ENCODE measurements around the gene EXTL1.

The EXTL1 gene

GRCh38 chr1:26072305-26072704 is 50.7 kb downstream of the EXTL1 start:
- no peaks in the 10 kb centered on the region for H3K9me3 ChIP-seq (ENCODE audit: control insufficient read depth, insufficient read depth, low read length)
- H3K4me1 ChIP-seq (ENCODE audit: insufficient read depth, low read length), result peaks cover 1% of the 10 kb centered on the region; the same call in 1 of the 2 replicates
- no peak overlapping the region for H3K9ac ChIP-seq (ENCODE audit: low read depth, low read length)
- no peaks in the 10 kb centered on the region for H3K36me3 ChIP-seq (ENCODE audit: insufficient read depth, low read length)

GRCh38 chr1:26075421-26076144 is 54.0 kb downstream of the EXTL1 start:
- Histone ChIP-seq H3K36me3 (ENCODE audit: insufficient read depth, low read length) (no peaks in the 10 kb centered on the region), H3K9ac (ENCODE audit: low read depth, low read length) (no peak overlapping the region), H3K4me1 (ENCODE audit: insufficient read depth, low read length) (peaks cover 7% of the 10 kb centered on the region; the same call in 1 of the 2 replicates), H3K9me3 (ENCODE audit: control insufficient read depth, insufficient read depth, low read length) (no peaks in the 10 kb centered on the region)

- Histone ChIP-seq H3K9me3 (ENCODE audit: control insufficient read depth, insufficient read depth, low read length) (no peaks in the 10 kb centered on the region), H3K36me3 (ENCODE audit: insufficient read depth, low read length) (no peaks in the 10 kb centered on the region), H3K4me1 (ENCODE audit: insufficient read depth, low read length) (peaks cover 11% of the 10 kb centered on the region)
Observed at GRCh38 chr1:26077524-26077923, 55.9 kb downstream of the EXTL1 start.

GRCh38 chr1:26078286-26079177 is 57.0 kb downstream of the EXTL1 start:
- Histone ChIP-seq H3K9me3 (ENCODE audit: control insufficient read depth, insufficient read depth, low read length) (no peaks in the 10 kb centered on the region), H3K9ac (ENCODE audit: low read depth, low read length) (no peak overlapping the region), H3K36me3 (ENCODE audit: insufficient read depth, low read length) (no peaks in the 10 kb centered on the region), H3K4me1 (ENCODE audit: insufficient read depth, low read length) (peaks cover 11% of the 10 kb centered on the region)

More at GRCh38 chr1:26077524-26077923, 55.9 kb downstream of the EXTL1 start:
- no peak overlapping the region for H3K9ac ChIP-seq (ENCODE audit: low read depth, low read length)

DNA sequence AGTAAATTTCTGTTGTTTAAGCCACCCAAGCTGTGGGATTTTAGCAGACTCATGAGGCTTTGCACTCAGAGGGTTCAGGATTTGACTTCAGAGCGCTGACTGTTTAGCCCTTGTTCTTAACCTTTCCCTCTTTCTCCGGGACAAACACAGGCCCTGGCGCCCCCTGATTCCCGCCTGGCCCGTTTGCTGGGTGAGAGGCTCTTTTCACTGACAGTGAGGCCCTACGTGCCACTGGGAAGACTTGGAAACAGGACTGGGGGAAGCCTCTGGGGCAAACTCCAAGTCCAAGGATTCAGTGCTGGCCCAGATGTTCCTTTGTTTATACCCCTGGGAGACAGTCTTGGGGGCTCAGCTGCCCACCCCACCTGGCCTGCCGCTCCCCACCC is 57.6 kb downstream of the EXTL1 start:
- Histone ChIP-seq H3K4me1 (ENCODE audit: insufficient read depth, low read length) (peaks cover 11% of the 10 kb centered on the region), H3K9ac (ENCODE audit: low read depth, low read length) (no peak overlapping the region), H3K36me3 (ENCODE audit: insufficient read depth, low read length) (no peaks in the 10 kb centered on the region), H3K9me3 (ENCODE audit: control insufficient read depth, insufficient read depth, low read length) (no peaks in the 10 kb centered on the region)

DNA sequence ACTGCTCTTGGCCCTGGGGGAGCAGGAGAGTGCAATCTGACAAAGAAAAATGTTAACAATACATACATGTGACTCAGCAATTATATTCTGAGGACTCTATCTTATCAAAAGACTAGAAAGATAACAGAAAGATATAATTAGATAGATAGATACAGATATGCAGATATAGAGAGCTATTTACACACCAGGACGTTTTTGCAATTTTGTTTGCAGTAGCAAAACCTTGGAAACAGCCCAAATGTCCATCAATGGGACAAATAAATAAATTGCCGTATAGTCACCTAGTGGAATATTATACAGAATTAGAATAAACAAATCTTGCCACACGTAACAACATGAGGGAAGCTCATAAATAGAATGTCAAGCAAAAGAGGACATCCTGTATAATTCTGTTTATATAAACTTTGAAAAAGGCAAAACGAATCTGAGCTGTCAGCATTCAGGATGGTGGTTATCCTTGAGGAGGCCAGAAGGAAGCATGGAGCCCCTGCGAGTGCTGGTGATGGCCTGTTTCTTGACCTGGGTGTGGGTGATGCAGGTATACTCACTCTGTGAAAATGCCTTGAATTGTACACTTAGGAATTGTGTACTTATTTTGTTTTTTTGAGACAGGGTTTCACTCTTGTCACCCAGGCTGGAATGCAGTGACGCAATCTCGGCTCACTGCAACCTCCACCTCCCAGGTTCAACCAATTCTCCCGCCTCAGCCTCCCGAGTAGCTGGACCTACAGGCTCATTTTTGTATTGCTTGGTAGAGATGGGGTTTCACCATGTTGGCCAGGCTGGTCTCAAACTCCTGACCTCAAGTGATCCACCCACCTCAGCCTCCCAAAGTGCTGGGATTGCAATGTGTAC is 58.6 kb downstream of the EXTL1 start:
- Histone ChIP-seq H3K4me1 (ENCODE audit: insufficient read depth, low read length) (peaks cover 11% of the 10 kb centered on the region), H3K36me3 (ENCODE audit: insufficient read depth, low read length) (no peaks in the 10 kb centered on the region), H3K9me3 (ENCODE audit: control insufficient read depth, insufficient read depth, low read length) (no peaks in the 10 kb centered on the region), H3K9ac (ENCODE audit: low read depth, low read length) (no peak overlapping the region)

DNA sequence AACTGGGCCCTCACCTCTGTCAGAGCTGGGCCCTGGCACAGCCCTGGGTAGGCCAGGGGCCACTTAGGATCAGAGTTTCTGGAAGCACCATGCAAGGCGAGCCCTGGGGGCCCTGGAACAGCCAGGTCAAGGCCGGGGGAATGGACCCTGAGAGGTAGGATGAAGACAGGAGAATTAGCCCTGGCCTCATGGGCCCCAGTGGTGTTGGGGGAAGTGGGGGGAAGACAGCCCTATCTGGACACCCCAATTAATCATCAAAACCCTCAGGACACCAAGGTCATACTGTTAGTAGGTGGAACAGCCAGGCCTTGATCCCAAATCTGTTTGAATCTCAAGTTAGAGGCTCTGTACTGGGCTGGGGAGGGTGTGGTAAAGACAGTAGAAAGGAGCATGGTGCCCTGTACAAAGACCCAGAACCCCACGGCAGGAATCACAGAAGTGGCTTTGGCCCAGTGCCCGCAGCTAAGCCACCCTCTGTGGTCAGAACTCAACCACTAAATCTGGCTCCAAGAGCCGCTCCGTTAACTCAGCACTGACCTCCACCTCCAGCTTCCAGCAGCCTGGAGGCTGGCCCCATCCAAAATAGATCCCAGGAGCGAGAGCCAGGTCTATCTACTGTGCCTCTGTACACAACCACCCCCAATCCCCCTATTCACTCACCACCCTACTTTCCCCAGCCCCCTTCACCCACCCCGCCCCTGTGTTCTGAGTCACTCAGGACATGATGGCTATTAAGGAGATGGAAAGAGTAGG is 59.9 kb downstream of the EXTL1 start:
- Histone ChIP-seq H3K36me3 (ENCODE audit: insufficient read depth, low read length) (no peaks in the 10 kb centered on the region), H3K4me1 (ENCODE audit: insufficient read depth, low read length) (peaks cover 11% of the 10 kb centered on the region), H3K9ac (ENCODE audit: low read depth, low read length) (no peak overlapping the region), H3K9me3 (ENCODE audit: control insufficient read depth, insufficient read depth, low read length) (no peaks in the 10 kb centered on the region)

- Histone ChIP-seq H3K9ac (ENCODE audit: low read depth, low read length) (no peak overlapping the region), H3K9me3 (ENCODE audit: control insufficient read depth, insufficient read depth, low read length) (no peaks in the 10 kb centered on the region), H3K4me1 (ENCODE audit: insufficient read depth, low read length) (peaks cover 11% of the 10 kb centered on the region), H3K36me3 (ENCODE audit: insufficient read depth, low read length) (no peaks in the 10 kb centered on the region)
Observed at GRCh38 chr1:26082020-26082350, 60.4 kb downstream of the EXTL1 start.

DNA sequence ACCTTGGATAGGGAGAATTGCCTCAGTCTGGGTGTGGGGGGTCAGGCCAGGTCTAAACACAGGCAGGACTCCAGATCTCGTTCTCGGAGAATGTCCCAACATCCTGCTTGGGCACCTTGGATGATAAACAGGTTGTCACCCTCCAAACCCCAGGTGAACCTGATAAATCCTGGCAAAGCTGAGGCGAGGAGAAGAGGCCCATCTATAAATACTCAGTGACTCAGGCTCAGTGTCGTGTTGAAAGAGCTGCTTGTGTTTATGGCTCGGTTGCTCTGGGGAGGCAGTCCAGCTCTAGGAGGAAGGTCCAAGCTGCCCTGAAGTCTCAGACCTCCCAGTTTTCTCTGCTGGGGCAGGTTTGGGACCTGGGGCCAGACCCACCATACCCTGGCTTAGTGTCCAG is 61.6 kb downstream of the EXTL1 start:
- Histone ChIP-seq H3K9ac (ENCODE audit: low read depth, low read length) (no peak overlapping the region), H3K4me1 (ENCODE audit: insufficient read depth, low read length) (peaks cover 11% of the 10 kb centered on the region), H3K9me3 (ENCODE audit: control insufficient read depth, insufficient read depth, low read length) (no peaks in the 10 kb centered on the region), H3K36me3 (ENCODE audit: insufficient read depth, low read length) (no peaks in the 10 kb centered on the region)

GRCh38 chr1:26084091-26084561 is 62.6 kb downstream of the EXTL1 start:
- Histone ChIP-seq H3K36me3 (ENCODE audit: insufficient read depth, low read length) (no peaks in the 10 kb centered on the region), H3K9me3 (ENCODE audit: control insufficient read depth, insufficient read depth, low read length) (no peaks in the 10 kb centered on the region), H3K9ac (ENCODE audit: low read depth, low read length) (no peak overlapping the region)

DNA sequence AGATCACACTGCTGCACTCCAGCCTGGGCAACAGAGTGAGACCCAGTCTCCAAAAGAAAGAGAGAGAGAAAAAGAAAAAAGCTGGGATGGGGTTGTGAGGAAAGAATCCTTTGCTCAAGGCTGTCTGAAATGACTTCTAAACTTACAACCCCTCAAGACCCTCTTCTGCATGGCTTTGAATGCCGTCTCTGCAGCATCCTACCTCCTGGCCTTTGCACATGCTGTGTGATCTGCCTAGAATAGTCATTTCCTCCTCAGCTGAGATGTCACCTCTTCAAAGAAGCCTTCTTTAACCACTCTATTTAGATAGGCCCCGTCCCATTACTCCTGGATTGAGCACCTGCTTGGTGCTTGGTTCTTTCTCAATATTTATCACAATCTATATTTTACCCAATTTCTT is 63.3 kb downstream of the EXTL1 start:
- H3K9ac ChIP-seq (ENCODE audit: low read depth, low read length), result no peak overlapping the region
- no peaks in the 10 kb centered on the region for H3K36me3 ChIP-seq (ENCODE audit: insufficient read depth, low read length)
- no peaks in the 10 kb centered on the region for H3K9me3 ChIP-seq (ENCODE audit: control insufficient read depth, insufficient read depth, low read length)
- H3K4me1 ChIP-seq (ENCODE audit: insufficient read depth, low read length), result peaks cover 5% of the 10 kb centered on the region; the same call in 1 of the 2 replicates

More at GRCh38 chr1:26084091-26084561, 62.6 kb downstream of the EXTL1 start:
- H3K4me1 ChIP-seq (ENCODE audit: insufficient read depth, low read length), result peaks cover 5% of the 10 kb centered on the region; the same call in 1 of the 2 replicates

Measured in ES-I3 (cell line).